ENCODE measurements around the gene PTN.
"Not testable (repeated sequence)": the region's sequence is repeated elsewhere in the genome, so short reads cannot be mapped to it uniquely, and the experiment has no call there.

Gene PTN

DNA sequence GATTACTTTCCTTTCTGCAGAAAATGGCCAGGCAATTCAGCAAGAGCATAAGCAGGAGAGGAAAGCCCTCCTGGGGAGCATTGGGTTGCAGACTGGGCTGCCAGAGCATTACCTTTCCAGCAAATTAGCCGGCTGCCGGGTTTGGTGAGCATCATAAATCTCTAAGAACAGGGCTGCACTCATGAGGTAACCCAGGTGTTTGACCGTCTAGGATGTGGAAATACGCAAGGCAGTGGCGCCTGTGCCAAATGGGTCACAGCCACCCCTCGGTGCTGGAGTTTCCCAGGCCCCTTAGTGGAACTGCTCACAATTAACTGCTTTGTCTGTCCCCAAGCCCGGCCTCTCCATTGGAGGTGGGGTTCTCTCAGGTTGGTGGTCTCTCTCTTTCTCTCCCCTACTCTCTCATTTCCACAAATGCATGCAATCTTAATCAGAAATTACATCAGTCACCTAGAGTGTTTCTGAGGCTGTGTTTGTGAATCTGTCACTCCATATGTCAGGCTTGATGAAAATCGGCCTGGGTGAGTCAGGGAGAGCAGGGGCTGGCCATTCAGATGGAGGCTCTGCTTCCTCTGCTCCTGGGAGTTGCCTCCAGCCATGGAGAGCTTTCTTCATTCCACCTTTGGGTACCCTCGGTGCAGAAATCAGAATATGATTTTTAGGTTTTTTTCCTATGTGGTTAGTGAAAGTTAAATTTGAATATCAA is 26.7 kb downstream of the PTN start:
- DNase-seq: no peak

DNA sequence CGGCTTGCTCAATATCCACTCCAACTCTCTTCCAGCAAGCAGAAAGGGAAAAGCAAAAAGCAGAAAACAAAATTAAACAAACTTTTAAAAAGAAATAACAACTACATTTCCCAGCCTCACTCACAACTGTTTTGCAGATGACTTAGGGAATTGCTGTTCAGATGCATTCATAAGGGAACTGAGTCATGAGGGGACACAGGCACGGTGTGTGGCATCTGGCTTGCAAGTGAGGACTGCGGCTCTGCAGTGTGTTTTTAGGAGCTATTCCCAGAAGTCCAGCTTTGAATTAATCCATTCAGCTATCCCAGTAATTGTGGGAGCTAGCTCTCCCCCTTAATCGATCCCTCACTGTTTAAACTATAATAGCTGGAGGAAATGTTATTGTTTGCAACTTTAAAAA is 30.3 kb downstream of the PTN start:
- DNase-seq: no peak

DNA sequence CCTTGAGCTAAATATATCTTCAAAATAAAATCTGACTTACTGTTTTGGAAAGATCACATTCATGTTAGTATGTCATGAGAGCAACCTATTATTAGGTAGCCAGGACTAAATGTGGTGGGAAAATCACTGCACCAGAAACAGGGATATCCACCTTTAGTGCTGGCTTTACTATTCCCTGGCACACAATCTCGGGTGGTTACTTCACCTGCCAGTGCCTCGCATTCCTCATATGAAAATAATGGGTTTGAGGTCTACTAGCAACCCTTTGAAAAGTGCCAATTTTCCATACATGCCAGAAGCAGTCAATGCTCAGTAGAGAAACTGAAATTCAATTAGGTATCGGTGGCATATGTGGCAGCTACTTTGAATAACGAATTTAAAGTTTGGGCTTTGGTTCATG is 36.8 kb downstream of the PTN start:
- no peak for DNase-seq

DNA sequence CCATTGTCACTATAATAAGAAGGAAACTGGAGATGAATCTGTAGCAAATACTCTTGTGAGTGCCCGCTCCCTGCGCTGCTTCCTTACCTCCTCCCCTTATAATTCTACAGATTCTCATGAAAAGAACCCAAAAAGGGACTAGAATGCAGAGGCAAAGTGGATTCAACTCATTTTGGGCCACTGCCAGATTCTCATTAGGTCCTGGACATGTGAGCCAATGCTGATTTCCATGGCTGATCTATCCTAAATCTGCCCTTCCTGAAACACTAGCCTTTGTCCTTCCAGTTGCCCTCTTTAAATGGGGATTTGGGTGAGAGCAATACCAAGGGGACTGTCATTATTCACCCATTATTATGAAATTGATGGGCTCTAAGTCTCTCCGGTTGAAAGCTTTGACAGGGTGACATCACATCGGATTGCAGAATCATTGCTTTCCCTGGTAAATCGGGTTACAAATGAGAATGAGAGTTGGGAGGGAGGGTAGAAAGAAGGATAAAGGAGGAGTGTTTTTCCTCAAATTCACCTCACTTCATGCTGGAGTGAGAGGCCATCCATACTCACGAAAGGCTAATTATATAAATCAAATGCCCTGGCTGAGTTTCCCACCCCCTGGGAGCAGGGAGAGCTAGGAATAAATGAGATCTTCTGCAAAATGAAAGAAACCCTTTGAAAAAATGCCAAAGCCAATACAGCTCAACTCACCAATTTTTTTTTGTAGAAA is 37.5 kb downstream of the PTN start:
- no peak for DNase-seq

DNA sequence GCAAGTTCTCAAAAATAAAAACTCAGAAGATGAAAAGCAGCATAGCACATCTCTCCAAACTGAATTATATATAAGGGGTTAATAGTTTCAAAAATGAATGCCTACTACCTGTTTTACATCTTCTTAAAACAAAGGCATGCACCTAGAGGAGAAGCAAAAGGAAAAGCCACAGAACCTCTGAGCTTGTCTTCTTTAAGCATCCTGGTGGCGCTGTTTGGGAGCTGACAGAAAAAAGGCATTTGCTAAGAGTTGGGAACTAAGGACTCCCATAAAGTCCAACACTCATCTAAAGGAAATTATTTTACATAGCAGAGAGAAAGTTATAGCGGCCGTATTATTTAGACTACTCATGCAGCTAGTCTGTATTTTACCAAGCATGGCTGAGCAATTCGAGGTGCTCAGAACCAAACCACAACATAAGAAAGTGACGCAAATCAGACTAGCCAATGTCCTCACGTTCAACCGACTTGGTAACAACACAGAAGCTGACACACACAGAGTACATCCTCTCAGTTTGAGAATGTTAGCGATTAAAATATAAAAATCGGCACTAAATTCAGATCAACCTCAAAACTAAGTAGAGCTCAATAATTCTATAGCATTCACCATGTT is 38.8 kb downstream of the PTN start:
- DNase-seq: no peak

DNA sequence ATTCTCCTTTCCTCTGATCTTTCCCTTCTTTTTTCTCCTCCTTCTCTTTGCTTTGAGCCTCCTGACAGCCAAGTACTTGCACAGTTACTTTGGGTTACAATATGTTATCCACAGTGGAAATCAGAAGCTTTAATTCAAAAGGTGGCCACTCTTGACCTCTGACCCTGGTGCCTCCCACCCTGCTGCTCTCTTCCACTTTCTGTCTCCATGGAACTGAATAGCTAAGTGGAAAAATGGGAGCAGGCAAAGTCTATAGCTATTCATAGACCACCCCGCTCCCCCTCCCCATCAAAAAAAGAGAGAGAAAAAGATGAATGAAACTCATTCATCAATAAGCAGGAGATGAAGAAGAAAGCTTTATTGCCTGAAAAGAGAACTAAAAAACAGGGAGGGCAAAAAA is 39.4 kb downstream of the PTN start:
- no peak for DNase-seq

DNA sequence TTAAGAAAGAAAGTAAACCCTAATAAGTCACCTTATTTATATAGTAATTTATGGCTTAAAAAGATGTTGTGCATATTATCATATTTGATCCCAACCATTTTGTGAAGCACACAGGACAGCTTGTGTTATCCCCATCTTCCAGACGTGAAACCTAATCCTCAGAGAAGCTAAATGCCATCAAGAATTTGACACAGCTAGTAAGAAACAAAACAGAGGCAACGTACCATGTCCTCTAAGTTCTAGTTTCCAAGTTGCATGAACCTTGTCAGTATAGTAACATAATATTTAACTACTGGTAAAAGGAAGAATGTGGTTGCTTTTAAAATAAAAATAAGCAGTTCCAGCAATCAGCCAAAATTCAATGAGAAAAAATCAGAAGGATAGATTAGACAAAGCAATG is 41.5 kb downstream of the PTN start:
- no peak for DNase-seq

DNA sequence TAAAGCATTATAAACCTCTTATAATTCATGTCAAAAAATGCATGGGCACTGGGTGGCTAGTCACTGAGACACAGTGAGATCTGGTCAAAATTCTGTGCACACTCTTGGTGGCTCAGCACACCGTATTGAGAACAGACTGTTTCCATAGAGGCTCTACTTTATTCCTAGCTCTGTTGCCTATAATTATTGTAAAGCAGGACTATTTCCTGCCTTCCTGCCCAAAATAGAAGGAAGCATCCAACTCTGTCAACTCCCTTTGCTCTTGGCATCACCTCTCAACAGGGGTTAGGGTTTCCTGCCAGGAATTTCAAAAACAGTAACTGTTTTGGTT is 45.1 kb downstream of the PTN start:
- DNase-seq: no peak

DNA sequence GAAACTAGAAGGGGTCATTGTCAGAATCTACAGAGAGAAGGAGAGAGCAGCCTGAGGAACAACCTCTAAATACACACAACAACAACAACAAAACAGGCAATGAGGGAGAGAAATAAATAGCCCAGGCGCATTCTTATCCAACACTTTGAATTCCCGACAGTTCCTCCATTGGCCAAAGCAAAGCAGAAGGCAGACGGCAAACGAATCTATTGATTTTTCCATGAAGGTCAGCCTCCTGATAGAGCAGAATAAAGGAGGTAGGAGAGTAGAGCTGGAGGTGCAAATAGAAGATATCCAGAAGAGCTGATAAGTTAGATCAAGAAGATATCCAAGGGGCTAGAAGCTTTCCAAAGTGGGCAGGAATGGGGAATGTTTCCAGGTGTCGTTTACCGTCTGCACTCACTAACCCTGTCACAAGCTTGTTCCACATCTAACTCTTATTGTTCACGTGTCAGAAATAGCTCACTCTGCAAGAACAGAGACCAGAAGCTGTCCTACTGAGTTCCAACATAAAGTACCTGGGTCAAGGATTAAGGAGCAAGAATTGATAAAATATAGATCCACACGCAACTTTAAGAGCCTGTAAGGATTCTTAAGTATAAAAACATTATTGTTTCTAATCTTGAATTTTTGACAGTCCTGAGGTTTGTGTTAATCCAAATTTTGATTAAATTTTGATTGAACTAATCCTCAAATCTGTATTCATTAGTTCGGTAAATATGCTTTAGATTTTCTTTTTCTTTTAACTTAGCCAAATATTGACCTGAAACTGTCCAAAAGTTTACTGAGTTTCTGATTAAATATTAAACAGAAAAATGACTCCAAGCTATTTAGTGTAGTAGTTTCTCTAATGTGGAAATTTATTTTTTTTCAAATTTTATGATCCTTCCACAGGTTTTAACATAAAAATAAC is 45.7 kb downstream of the PTN start:
- DNase-seq: no peak

DNA sequence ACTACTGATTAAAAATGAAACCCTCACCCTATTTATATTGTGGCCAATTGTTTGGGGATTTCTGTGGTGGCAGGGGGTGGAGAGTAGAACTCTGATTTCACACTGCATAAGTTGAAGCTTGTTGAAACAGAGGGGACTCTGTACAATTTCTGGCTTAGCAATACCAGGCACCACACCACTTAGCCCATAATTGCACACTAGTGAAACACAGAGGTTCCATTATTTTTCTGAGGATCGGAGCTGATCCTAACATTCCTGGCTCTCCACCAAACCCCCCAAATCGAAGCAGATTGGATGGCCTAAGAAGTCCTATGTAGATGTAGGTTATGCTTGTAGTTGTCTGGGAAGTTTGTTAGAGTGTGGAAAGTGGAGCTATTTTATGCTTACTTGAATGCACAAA is 47.0 kb downstream of the PTN start:
- no peak for DNase-seq

DNA sequence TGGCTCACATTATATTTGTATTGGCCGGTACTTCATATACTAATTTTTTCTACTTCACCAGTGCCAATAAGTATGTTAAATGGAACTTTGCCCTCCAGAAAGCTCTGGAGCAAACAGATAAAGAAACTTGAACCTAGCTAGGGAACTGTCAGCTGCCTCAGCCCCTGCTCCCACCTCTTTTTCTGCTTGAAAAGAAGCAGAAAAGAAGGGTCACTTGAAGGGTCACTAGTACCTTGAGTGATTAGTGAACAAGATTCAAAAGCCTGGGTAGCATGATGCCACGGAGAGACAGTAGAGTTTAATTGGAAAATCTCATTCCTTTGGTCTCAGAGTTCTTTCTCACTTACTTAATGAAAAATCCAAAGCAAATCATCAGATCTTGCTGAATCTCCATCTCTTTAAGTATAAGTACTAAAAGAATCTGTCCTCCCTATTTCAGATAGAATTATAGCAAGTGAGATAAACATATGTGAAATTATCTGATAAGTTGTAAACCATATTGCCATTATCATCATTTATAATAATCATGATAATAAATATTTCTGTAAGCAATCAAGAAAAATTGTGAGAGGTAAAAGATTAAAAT is 47.7 kb downstream of the PTN start:
- no peak for DNase-seq

DNA sequence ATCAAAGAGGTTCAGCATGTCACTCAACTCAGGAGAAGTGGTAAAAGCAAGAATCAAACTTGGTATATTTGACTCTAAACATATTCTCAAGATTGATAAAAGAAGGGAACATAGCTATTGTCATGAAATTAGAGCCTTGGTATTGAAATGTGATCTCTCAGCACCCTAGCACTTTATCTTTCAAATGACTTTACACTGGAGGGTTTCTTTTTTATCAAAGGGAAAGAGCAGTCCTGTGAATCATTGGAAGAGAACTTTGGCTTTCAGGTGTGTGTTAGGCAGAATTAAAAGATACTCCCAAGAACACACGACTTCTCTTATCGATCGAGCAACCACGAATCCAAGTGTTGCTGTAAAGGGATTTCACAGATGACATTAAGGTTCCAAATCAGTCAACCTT is 54.4 kb downstream of the PTN start:
- no peak for DNase-seq

DNA sequence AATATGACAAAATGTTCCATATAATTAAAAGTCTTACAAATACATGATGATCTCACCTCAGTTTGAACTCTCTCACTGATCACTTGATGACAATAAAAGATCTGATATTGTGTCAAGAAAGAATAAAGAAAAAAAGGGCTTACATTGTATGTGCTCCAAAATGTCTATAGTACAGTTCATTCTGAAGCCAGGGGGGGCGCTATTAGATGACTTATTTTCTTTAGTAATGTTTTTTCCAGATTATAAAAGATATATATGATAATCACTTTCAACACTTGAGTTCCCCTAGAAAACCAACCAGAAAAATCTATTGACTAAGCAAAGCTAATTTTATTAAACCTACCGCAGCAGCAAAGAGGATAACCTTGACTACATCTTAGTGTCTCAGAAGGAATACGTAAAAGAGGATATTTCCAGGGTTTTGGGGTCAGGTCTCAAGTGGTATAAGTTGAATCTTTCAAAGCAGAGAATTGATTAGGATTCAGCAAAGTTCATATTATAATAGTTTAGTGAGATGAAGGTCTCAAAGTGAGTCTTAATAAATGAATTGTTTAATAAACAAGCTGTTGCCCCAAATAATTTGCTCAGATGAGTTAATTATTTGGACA is 55.8 kb downstream of the PTN start:
- DNase-seq: no peak

DNA sequence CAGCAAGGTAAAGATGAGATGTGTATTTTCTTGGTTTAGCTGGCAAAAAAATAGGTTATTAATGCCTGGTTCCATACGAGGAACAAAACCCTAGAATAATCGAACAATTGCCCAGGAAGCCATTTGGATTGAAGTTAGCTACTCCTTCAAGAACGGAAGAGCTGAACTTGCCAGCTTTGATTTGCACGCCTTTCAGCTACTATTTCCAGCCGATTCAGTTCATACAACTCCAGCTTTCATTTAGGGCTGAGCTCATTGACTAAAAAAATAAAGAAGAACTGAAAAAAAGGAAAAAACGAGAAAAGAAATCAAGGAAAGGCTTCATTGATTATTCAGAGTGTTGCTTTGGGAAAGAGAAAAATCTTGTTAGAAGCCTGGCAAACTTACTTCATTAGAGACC is 60.4 kb downstream of the PTN start:
- no peak for DNase-seq

DNA sequence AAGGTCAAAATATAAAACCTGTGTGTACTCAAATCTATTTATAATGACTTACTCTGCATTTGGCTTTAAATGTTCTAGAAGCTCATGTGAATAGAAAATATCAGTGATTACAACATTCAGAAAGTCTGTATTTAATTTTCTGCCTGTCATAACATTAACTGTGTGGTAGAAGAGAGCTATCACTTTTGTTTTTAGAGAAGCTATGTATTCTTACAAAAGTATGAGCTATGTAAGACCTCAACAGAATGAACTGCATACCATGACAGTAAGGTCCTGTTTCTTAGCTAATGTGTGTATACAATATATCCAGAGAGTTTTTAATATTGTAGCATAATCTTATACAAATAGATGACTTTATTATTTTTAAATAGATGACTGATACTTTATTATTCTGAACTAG is 61.5 kb downstream of the PTN start:
- DNase-seq: no peak

DNA sequence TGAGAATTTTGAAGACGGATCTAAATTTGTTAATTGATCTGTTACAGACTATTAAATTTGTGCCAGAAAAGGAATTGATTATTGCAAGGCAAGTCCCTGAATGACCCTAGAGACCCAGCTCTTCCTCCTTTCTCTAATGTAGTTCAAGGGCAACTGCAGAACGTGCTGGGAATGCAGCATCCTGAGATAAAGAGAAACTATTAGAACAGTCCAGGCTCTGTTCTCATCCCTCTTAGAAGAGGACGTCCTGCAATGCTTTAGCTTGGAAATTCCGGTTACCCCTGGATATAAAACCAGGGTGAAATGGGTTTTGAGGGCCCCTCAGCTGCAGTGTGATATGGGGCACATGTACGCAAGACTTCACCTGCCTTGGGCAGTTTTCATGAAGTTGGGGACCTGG is 67.3 kb downstream of the PTN start:
- no peak for DNase-seq

DNA sequence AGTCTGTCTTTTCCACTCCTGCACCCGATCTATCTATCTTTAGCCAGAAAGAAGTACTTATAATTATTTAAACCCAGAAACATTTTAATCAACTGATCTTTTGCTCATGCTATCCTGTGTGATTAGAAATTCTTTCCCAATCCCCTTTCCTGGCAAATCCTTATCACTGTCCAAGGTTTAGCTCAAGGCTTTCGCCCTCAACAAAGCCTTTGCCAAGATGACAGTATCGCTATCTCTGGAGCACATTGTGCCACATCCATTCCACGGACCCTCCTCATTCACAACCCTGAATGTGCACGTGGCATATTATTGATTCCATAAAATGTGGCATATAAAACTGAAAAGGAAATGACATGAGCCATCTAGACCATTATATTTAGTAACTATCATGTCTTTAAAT is 71.3 kb downstream of the PTN start:
- no peak for DNase-seq

DNA sequence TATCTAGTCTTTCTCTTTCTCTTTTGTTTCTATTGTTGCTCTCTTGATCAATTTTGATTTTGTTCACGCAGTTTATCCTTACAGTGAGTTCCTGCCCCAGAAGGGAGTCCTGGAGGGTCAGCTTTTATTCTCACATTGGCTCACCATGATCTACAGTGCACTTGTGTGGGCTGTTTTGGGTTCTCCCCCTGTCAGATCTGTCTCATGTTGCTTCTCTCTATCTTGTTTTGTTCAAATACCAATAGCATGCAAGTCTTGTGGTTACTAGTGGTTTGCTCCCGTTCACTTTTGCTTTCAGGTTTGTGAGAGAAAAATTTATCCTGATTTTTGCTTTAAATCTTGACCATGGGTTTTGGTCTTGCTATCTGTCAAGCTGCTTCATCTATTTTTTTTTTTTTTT is 74.3 kb downstream of the PTN start:
- DNase-seq: no peak

DNA sequence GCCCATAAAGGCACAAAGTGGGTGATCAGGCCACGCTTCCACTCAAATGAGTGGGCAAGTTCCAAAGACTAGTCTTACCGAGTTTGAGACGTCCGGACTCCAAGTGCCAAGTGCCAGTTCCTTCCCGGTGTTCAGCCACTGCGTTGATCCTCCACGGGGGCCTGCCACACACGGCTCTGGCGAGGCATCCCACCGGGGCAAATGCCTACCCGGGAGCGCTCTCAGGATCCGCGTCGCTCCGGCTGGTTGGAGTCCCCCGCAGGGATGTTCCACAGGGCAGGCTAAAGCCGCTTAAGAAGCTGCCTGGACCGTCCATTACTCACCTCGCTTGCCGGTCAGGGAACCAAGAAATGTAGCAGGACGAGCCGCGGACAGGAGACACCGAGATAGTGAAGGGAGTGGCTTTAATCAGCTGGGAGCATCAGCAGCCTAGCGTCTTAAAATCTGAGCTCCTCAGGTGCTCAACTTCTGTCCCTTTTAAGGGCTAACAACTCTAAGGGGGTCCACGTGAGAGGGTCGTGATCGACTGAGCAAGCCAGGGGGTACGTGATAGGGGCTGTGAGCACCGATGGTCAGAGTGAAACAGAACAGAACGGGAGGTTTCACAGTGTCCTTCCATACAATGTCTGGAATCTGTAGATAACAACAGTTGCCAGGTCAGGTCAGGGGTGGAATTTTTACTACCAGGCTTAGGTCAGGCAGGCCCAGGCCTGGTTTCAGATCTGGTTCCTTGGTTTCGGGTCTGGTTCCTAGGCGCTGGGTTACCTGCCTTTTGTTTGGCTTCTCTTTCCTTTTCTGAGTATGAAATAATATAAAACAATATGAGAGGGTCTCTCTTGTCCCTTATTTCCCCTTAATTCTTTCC is 75.3 kb downstream of the PTN start:
- DNase-seq: not testable (repeated sequence)

DNA sequence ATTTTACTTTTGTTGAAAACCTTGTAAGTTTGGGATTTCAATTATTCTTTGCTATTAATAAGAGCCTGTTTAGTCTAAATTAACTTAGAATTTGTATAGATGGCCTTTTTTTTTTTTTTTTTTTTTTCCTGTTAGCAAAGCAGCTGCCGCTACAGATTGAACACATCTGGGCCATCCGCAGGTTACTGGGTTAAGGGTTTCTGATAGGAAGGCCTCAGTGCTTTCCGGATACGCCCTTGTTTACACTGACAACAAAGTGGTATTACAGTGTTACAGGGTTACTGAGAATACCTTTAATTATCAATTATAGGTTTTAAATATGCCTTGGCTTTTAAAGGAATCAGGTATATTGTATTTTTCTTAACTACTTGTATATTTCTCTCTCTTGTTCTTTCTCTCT is 76.8 kb downstream of the PTN start:
- DNase-seq: no peak

DNA sequence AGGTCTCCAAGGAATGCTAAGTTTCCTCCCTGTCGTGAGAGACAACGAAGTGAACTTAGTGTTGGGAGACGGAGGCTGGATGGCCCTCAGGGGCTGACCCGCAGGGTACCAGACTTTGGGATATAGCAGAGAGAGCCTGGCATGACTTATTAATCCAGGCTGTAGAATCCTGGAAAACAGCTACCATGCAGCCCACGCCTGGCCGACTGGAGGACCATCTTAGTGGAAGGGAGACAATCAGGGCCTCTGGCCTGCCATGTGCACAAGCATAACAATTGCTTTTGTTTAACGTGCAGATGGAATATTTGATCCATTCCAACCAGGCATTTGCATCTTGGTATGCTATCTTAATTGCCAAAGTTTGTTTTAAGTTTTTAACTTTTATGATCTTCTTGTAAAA is 78.1 kb downstream of the PTN start:
- DNase-seq: not testable (repeated sequence)

DNA sequence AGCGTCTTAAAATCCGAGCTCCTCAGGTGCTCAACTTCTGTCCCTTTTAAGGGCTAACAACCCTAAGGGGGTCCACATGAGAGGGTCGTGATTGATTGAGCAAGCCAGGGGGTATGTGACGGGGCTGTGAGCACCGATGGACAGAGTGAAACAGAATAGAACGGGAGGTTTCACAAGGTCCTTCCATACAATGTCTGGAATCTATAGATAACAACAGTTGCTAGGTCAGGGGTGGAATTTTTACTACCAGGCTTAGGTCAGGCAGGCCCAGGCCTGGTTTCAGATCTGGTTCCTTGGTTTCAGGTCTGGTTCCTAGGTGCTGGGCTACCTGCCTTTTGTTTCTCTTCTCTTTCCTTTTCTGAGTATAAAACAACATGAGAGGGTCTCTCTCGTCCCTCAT is 80.9 kb downstream of the PTN start:
- no peak for DNase-seq

Measured in SHP77 treated with DMSO at 0.1 percent for 48 hours (cell line).